MCF 10A (cell line): Measurements from ENCODE around the gene ADARB1. TPM values are rescaled to one million over a fixed set of nuclear protein-coding genes. Genes with fewer than 3 reads are reported as not detected.

Source experiments
- BruUV-seq: library from RNA; stranded (reverse); fragments of 400-500 nt; replicated peaks from 2 replicates; lab custom pipeline; 2021; lab: Mats Ljungman, UMichigan
- CTCF ChIA-PET: fragments of 300-600 bp; sonication (Branson Sonifier 250); formaldehyde crosslinking; extraction: SDS; loops from one replicate; lab custom pipeline; 2021; ENCODE audit warnings: antibody characterized with exemption, inconsistent platforms; lab: Yijun Ruan, JAX
- POLR2A ChIA-PET: fragments of 300-600, 350-650 bp; sonication (Branson Sonifier 250); formaldehyde crosslinking; extraction: SDS; loops from one replicate; lab custom pipeline; 2020; ENCODE audit warnings: antibody characterized with exemption, inconsistent platforms; lab: Yijun Ruan, JAX
- DNase-seq: peaks from one replicate; pipeline ENCODE4 v3.0.0-alpha.2; 2018; ENCODE audit not compliant: unreplicated experiment
- H3K27ac Mint-ChIP-seq: one replicate; pipeline ENCODE4 v1.8.0; 2022; ENCODE audit warnings: mild to moderate bottlenecking, low read depth, mixed read lengths; ENCODE audit not compliant: unreplicated experiment
- H3K27me3 Mint-ChIP-seq: one replicate; pipeline ENCODE4 v1.8.0; 2022; ENCODE audit warnings: mixed read lengths; ENCODE audit not compliant: insufficient read depth, unreplicated experiment
- H3K36me3 Mint-ChIP-seq: one replicate; pipeline ENCODE4 v1.8.0; 2022; ENCODE audit warnings: mild to moderate bottlenecking, moderate library complexity, mixed read lengths; ENCODE audit not compliant: insufficient read depth, unreplicated experiment
- H3K4me1 Mint-ChIP-seq: one replicate; pipeline ENCODE4 v1.8.0; 2022; ENCODE audit warnings: mixed read lengths; ENCODE audit not compliant: insufficient read depth, unreplicated experiment
- H3K4me3 Mint-ChIP-seq: one replicate; pipeline ENCODE4 v1.8.0; 2022; ENCODE audit warnings: mild to moderate bottlenecking, moderate library complexity, mixed read lengths; ENCODE audit not compliant: unreplicated experiment
- H3K9me3 Mint-ChIP-seq: one replicate; pipeline ENCODE4 v1.8.0; 2022; ENCODE audit warnings: mixed read lengths; ENCODE audit not compliant: unreplicated experiment
- CTCF ChIP-seq: fragments of 200-600 bp; IDR thresholded peaks from one replicate; pipeline ENCODE4 v1.8.0; 2022; ENCODE audit warnings: antibody characterized with exemption, mild to moderate bottlenecking; ENCODE audit not compliant: unreplicated experiment
- intact Hi-C: fragments of 100-400 bp; cut with micrococcal nuclease; formaldehyde crosslinking; loops from 2 replicates; pipeline ENCODE4 v1.14.1; 2022
- total RNA-seq: library from RNA; stranded (reverse); gene quantifications from 2 replicates; pipeline ENCODE4 v1.2.3, GENCODE V29; 2022

The ADARB1 gene
- total RNA-seq, 1 experiment from 2014 or later, result 19.4 TPM

GRCh38 chr21:45080639-45081414 is 6.4 kb downstream of the ADARB1 start:
- ChIA-PET CTCF (interaction anchor here (1.0 to 5.7 kb wide), 2 partner anchors 10 to 56 kb away, joined by 3 to 37 read pairs; no protein-coding TSS in a partner anchor), POLR2A (interaction anchor here (0.9 to 1.2 kb wide), 2 partner anchors 21 to 48 kb away, joined by 3 to 5 read pairs; no protein-coding TSS in a partner anchor)
- TF ChIP-seq CTCF, result no peak
- Mint-ChIP-seq H3K4me1 (peaks cover 33% of the 10 kb centered on the region), H3K4me3 (no peak overlapping the region), H3K27me3 (no peaks in the 10 kb centered on the region), H3K27ac (no peak overlapping the region), H3K9me3 (no peaks in the 10 kb centered on the region), H3K36me3 (peaks cover 5% of the 10 kb centered on the region)
- no TSS peak for BruUV-seq
- intact Hi-C loops, result no loop called here
- DNase-seq, result peak; percentile 11

DNA sequence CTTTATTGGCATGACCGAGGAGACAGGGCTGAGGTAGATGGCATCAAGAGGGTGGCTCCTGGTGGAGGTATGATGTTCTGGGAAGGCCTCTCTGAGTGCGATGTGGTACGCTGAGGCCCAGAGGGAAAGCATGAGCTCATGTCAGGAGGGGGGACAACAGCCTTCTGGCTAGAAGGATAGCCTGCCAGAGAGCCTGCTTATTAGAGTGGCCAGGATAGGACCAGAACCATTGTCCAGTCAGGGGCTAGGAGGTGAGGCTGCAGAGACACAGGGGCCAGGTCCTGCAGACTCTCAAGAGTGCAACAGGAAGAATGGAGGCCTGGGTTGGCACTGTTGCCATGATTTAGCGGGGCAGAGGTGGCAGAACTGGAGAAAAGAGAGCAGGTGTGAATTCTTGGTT is 7.3 kb downstream of the ADARB1 start:
- TF ChIP-seq CTCF, result no peak
- no peak for DNase-seq
- Mint-ChIP-seq H3K27ac (no peak overlapping the region), H3K4me1 (peaks cover 36% of the 10 kb centered on the region), H3K9me3 (no peaks in the 10 kb centered on the region), H3K27me3 (no peaks in the 10 kb centered on the region), H3K36me3 (peaks cover 5% of the 10 kb centered on the region), H3K4me3 (no peak overlapping the region)
- ChIA-PET POLR2A (interaction anchor here (1.2 kb wide), 1 partner anchor 48 kb away, joined by 5 read pairs; no protein-coding TSS in a partner anchor), CTCF (no interaction called here)
- no TSS peak for BruUV-seq
- intact Hi-C loops, result no loop called here

- Mint-ChIP-seq H3K4me1 (peaks cover 36% of the 10 kb centered on the region), H3K27me3 (no peaks in the 10 kb centered on the region), H3K4me3 (no peak overlapping the region), H3K27ac (no peak overlapping the region), H3K36me3 (peaks cover 5% of the 10 kb centered on the region), H3K9me3 (no peaks in the 10 kb centered on the region)
- intact Hi-C loops, result no loop called here
- no TSS peak for BruUV-seq
- no peak for TF ChIP-seq CTCF
- ChIA-PET POLR2A (no interaction called here), CTCF (interaction anchor here (0.6 to 0.9 kb wide), 2 partner anchors 22 to 133 kb away, joined by 3 read pairs; no protein-coding TSS in a partner anchor)
- DNase-seq, result no peak
Observed at GRCh38 chr21:45082736-45083135, 8.4 kb downstream of the ADARB1 start.

GRCh38 chr21:45084121-45084520 is 9.7 kb downstream of the ADARB1 start:
- BruUV-seq, result no TSS peak
- Mint-ChIP-seq H3K9me3 (no peaks in the 10 kb centered on the region), H3K36me3 (peaks cover 5% of the 10 kb centered on the region), H3K27me3 (no peaks in the 10 kb centered on the region), H3K4me1 (peaks cover 24% of the 10 kb centered on the region), H3K4me3 (no peak overlapping the region), H3K27ac (no peak overlapping the region)
- DNase-seq, result no peak
- no peak for TF ChIP-seq CTCF
- ChIA-PET POLR2A (no interaction called here), CTCF (no interaction called here)
- intact Hi-C loops, result no loop called here
